IPS-18c (cell line): ENCODE data around the gene GHRH.

Experiments
- H3K4me3 ChIP-seq: 2 replicates; pipeline ENCODE4 v1.7.0; 2013; ENCODE audit warnings: low read depth, mild to moderate bottlenecking, low read length, moderate library complexity; ENCODE audit not compliant: insufficient read depth
- H3K9me3 ChIP-seq: one replicate; pipeline ENCODE4 v1.6.1; 2013; ENCODE audit warnings: mild to moderate bottlenecking, low read length, moderate library complexity; ENCODE audit not compliant: control insufficient read depth, insufficient read depth

Gene GHRH

DNA sequence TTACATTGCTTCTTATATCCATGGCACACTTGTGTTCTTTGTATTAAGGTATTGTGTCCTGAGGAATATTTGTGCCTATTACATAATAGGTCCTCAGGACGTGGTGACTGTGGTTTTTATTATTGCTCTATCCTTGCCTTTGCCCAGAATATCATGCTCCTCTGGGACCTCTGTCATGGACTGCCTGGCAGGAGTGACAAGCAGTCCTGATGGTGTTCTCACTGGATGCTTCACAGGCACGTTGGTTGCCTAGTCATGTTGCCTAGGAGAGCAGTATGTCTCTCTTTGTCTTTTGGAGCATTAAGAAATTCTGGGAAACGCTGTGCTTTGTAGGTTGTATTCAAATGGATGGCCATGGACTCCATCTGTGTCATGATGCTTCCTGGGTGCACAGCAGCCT lies 57.6 kb downstream of the GHRH start:
- no peak overlapping the region for H3K4me3 ChIP-seq
- no peaks in the 10 kb centered on the region for H3K9me3 ChIP-seq

DNA sequence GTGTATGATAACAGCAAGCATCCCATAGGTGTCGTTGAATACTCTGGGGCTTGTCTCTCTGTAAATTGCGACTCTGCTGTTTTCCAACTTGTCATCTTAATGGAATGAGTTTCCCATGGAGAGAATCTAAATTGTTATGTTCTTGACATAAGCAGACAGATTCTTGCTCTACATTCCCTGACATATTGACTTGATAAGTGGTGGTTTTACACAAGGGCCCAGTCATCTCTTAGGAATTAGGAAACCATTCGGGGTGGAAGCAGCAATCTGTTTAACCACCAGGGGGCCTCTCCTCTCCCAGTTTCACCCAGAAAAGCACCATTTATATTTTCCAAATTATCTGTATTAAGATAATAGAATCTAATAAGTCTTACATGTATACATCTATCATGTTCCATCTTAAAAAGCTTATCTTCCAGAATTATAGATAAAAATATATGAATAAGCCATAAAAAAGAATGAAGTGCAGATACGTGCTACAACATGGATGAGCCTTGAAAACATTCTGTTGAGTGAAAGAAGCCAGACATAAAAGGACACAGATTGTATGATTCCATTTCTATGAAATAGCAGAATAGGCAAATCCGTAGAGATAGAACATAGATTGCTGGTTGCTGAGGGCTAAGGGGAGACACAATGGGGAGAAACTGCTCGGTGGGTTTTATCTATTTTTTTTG lies 59.2 kb downstream of the GHRH start:
- no peak overlapping the region for H3K4me3 ChIP-seq

DNA sequence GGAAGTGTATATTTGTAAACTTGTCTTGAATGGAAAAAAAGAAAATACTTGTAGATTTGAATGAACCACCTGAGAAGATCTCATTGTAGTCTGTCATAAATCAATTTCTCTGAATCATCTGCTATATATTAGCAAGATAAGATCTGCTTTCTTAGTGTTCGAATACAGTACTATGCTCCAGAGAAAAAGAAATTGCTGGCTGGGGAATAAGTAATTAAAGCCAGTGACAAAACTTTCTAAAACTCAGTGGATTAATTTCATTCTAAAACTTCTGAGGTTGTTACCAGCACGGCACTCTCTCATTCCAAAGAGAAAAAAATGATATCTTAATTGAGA lies 59.8 kb downstream of the GHRH start:
- H3K4me3 ChIP-seq: no peak overlapping the region
- H3K9me3 ChIP-seq: no peaks in the 10 kb centered on the region

More for the DNA sequence above, 59.2 kb downstream of the GHRH start:
- no peaks in the 10 kb centered on the region for H3K9me3 ChIP-seq
